ENCODE data around the gene PAX8.

Gene PAX8

GRCh38 chr2:113198790-113199612 is 79.7 kb downstream of the PAX8 start:
- Histone ChIP-seq H3K4me3 (ENCODE audit: low read length) (peak overlapping the region; percentile 86), H3K9ac (ENCODE audit: low read length) (peak overlapping the region; percentile 82), H3K4me1 (ENCODE audit: control insufficient read depth, insufficient read depth, low read length) (peaks cover 4% of the 10 kb centered on the region), H3K9me3 (ENCODE audit: control insufficient read depth, low read length) (no peaks in the 10 kb centered on the region), H3K36me3 (ENCODE audit: control insufficient read depth, insufficient read depth, low read length, severe bottlenecking) (no peaks in the 10 kb centered on the region), H3K27me3 (replicated peaks; ENCODE audit: control insufficient read depth, insufficient read depth, low read length) (peaks cover 3% of the 10 kb centered on the region)
- DNase-seq (ENCODE audit: low read depth), result peak; percentile 91

DNA sequence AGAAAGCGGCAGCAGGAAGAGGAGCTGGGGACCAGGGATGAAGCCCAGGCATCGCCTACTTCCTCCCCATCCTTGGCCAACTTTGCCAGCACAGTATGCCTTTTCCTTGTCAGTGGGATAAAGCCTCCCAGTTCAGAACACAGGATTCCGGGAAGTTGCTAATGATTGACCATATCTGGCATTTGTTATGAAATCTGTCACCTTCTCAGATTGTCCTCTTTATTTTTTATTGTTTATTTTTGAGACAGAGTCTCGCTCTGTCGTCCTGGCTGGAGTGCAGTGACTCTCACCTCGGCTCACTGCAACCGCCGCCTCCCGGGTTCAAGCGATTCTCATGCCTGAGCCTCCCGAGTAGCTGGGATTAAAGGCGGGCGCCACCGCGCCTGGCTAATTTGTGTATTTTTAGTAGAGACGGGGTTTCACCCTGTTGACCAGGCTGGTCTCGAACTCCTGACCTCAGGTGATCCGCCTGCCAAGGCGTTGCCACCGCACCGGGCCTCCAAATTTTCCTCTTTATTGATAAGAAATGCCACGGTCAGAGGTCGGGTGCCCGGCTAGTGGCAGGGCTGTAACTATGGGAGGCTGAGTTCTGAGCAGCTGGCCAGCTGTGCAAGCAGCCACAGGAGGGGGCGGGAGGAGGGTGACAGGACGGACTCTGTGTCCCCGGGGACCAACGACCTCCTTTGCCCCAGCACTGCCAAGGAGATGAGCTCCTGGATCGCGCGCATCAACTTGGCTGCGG is 80.5 kb downstream of the PAX8 start:
- peak overlapping the region; percentile 82 for H3K9ac ChIP-seq (ENCODE audit: low read length)
- peak overlapping the region; percentile 86 for H3K4me3 ChIP-seq (ENCODE audit: low read length)
- DNase-seq (ENCODE audit: low read depth), result no peak
- H3K4me1 ChIP-seq (ENCODE audit: control insufficient read depth, insufficient read depth, low read length), result peaks cover 4% of the 10 kb centered on the region
- peaks cover 3% of the 10 kb centered on the region for H3K27me3 ChIP-seq (replicated peaks; ENCODE audit: control insufficient read depth, insufficient read depth, low read length)
- no peaks in the 10 kb centered on the region for H3K9me3 ChIP-seq (ENCODE audit: control insufficient read depth, low read length)
- no peaks in the 10 kb centered on the region for H3K36me3 ChIP-seq (ENCODE audit: control insufficient read depth, insufficient read depth, low read length, severe bottlenecking)

DNA sequence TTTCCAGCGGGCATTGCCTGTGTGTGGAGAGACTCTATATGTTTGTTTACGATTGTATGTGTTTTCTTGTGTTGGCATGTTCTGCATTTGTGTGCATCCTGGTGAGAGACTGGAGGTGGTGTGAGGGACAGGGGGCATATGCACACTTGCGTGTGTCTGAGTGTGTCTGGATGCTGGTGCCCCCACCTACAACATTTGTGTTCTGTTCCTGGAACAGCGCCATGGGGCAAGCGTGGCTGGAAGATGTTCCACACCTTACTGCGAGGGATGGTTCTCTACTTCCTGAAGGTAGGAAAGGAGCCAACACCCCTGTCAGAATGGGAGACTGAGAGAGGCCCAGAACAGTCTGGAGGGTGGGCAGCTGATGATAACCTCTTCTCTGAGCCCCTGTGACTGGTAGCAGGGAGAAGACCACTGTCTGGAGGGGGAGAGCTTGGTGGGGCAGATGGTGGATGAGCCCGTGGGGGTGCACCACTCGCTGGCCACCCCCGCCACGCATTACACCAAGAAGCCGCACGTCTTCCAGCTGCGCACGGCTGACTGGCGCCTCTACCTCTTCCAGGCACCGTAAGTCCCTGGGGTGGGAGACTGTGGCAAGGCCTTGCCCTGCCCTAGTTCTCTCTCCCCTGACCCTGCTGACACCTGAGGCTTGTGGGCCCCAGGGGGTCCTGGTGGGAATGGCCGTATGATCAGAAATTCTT is 81.2 kb downstream of the PAX8 start:
- peaks cover 4% of the 10 kb centered on the region for H3K4me1 ChIP-seq (ENCODE audit: control insufficient read depth, insufficient read depth, low read length)
- H3K36me3 ChIP-seq (ENCODE audit: control insufficient read depth, insufficient read depth, low read length, severe bottlenecking), result no peaks in the 10 kb centered on the region
- H3K4me3 ChIP-seq (ENCODE audit: low read length), result no peak overlapping the region
- no peak for DNase-seq (ENCODE audit: low read depth)
- peaks cover 3% of the 10 kb centered on the region for H3K27me3 ChIP-seq (replicated peaks; ENCODE audit: control insufficient read depth, insufficient read depth, low read length)
- no peak overlapping the region for H3K9ac ChIP-seq (ENCODE audit: low read length)
- no peaks in the 10 kb centered on the region for H3K9me3 ChIP-seq (ENCODE audit: control insufficient read depth, low read length)

GRCh38 chr2:113196839-113197238 is 81.9 kb downstream of the PAX8 start:
- H3K36me3 ChIP-seq (ENCODE audit: control insufficient read depth, insufficient read depth, low read length, severe bottlenecking), result no peaks in the 10 kb centered on the region
- no peak overlapping the region for H3K4me3 ChIP-seq (ENCODE audit: low read length)
- peaks cover 3% of the 10 kb centered on the region for H3K27me3 ChIP-seq (replicated peaks; ENCODE audit: control insufficient read depth, insufficient read depth, low read length)
- no peaks in the 10 kb centered on the region for H3K9me3 ChIP-seq (ENCODE audit: control insufficient read depth, low read length)
- peaks cover 4% of the 10 kb centered on the region for H3K4me1 ChIP-seq (ENCODE audit: control insufficient read depth, insufficient read depth, low read length)
- DNase-seq (ENCODE audit: low read depth), result no peak
- H3K9ac ChIP-seq (ENCODE audit: low read length), result no peak overlapping the region

GRCh38 chr2:113195923-113196501 is 82.7 kb downstream of the PAX8 start:
- DNase-seq (ENCODE audit: low read depth), result no peak
- H3K9ac ChIP-seq (ENCODE audit: low read length), result no peak overlapping the region
- peaks cover 3% of the 10 kb centered on the region for H3K27me3 ChIP-seq (replicated peaks; ENCODE audit: control insufficient read depth, insufficient read depth, low read length)
- H3K4me3 ChIP-seq (ENCODE audit: low read length), result no peak overlapping the region
- no peaks in the 10 kb centered on the region for H3K36me3 ChIP-seq (ENCODE audit: control insufficient read depth, insufficient read depth, low read length, severe bottlenecking)
- no peaks in the 10 kb centered on the region for H3K9me3 ChIP-seq (ENCODE audit: control insufficient read depth, low read length)
- peaks cover 4% of the 10 kb centered on the region for H3K4me1 ChIP-seq (ENCODE audit: control insufficient read depth, insufficient read depth, low read length)

GRCh38 chr2:113192459-113193100 is 86.1 kb downstream of the PAX8 start:
- no peak for DNase-seq (ENCODE audit: low read depth)

GRCh38 chr2:113190871-113191270 is 87.8 kb downstream of the PAX8 start:
- Histone ChIP-seq H3K36me3 (ENCODE audit: control insufficient read depth, insufficient read depth, low read length, severe bottlenecking) (no peaks in the 10 kb centered on the region), H3K27me3 (replicated peaks; ENCODE audit: control insufficient read depth, insufficient read depth, low read length) (no peaks in the 10 kb centered on the region), H3K4me3 (ENCODE audit: low read length) (no peak overlapping the region), H3K9ac (ENCODE audit: low read length) (no peak overlapping the region), H3K9me3 (ENCODE audit: control insufficient read depth, low read length) (no peaks in the 10 kb centered on the region), H3K4me1 (ENCODE audit: control insufficient read depth, insufficient read depth, low read length) (peaks cover 2% of the 10 kb centered on the region)
- no peak for DNase-seq (ENCODE audit: low read depth)

More at GRCh38 chr2:113192459-113193100, 86.1 kb downstream of the PAX8 start:
- Histone ChIP-seq H3K4me3 (ENCODE audit: low read length) (no peak overlapping the region), H3K27me3 (replicated peaks; ENCODE audit: control insufficient read depth, insufficient read depth, low read length) (peaks cover 3% of the 10 kb centered on the region), H3K4me1 (ENCODE audit: control insufficient read depth, insufficient read depth, low read length) (no peaks in the 10 kb centered on the region), H3K36me3 (ENCODE audit: control insufficient read depth, insufficient read depth, low read length, severe bottlenecking) (no peaks in the 10 kb centered on the region), H3K9me3 (ENCODE audit: control insufficient read depth, low read length) (no peaks in the 10 kb centered on the region), H3K9ac (ENCODE audit: low read length) (no peak overlapping the region)

GRCh38 chr2:113187771-113188170 is 91.0 kb downstream of the PAX8 start:
- Histone ChIP-seq H3K4me3 (ENCODE audit: low read length) (no peak overlapping the region), H3K4me1 (ENCODE audit: control insufficient read depth, insufficient read depth, low read length) (peaks cover 8% of the 10 kb centered on the region), H3K36me3 (ENCODE audit: control insufficient read depth, insufficient read depth, low read length, severe bottlenecking) (no peaks in the 10 kb centered on the region)

GRCh38 chr2:113186433-113186796 is 92.3 kb downstream of the PAX8 start:
- Histone ChIP-seq H3K9ac (ENCODE audit: low read length) (no peak overlapping the region), H3K4me3 (ENCODE audit: low read length) (no peak overlapping the region), H3K27me3 (replicated peaks; ENCODE audit: control insufficient read depth, insufficient read depth, low read length) (no peaks in the 10 kb centered on the region), H3K9me3 (ENCODE audit: control insufficient read depth, low read length) (no peaks in the 10 kb centered on the region), H3K36me3 (ENCODE audit: control insufficient read depth, insufficient read depth, low read length, severe bottlenecking) (no peaks in the 10 kb centered on the region), H3K4me1 (ENCODE audit: control insufficient read depth, insufficient read depth, low read length) (peaks cover 8% of the 10 kb centered on the region)
- DNase-seq (ENCODE audit: low read depth), result no peak

More at GRCh38 chr2:113187771-113188170, 91.0 kb downstream of the PAX8 start:
- H3K9ac ChIP-seq (ENCODE audit: low read length), result no peak overlapping the region
- no peak for DNase-seq (ENCODE audit: low read depth)
- no peaks in the 10 kb centered on the region for H3K9me3 ChIP-seq (ENCODE audit: control insufficient read depth, low read length)
- H3K27me3 ChIP-seq (replicated peaks; ENCODE audit: control insufficient read depth, insufficient read depth, low read length), result no peaks in the 10 kb centered on the region

GRCh38 chr2:113185664-113186432 is 92.9 kb downstream of the PAX8 start:
- Histone ChIP-seq H3K4me3 (ENCODE audit: low read length) (no peak overlapping the region), H3K4me1 (ENCODE audit: control insufficient read depth, insufficient read depth, low read length) (peaks cover 8% of the 10 kb centered on the region), H3K36me3 (ENCODE audit: control insufficient read depth, insufficient read depth, low read length, severe bottlenecking) (no peaks in the 10 kb centered on the region), H3K9me3 (ENCODE audit: control insufficient read depth, low read length) (no peaks in the 10 kb centered on the region), H3K27me3 (replicated peaks; ENCODE audit: control insufficient read depth, insufficient read depth, low read length) (no peaks in the 10 kb centered on the region), H3K9ac (ENCODE audit: low read length) (no peak overlapping the region)
- DNase-seq (ENCODE audit: low read depth), result no peak
